AG04450 (cell line): Measurements from ENCODE around the gene PRR16. TPM values are rescaled to one million over a fixed set of nuclear protein-coding genes. Genes with fewer than 3 reads are reported as not detected.

ENCODE experiments used
- CTCF ChIA-PET: fragments of 300-600, 350-600 bp; formaldehyde crosslinking; extraction: SDS; loops from one replicate; lab custom pipeline; 2022; ENCODE audit warnings: antibody characterized with exemption, inconsistent platforms; lab: Charles Lee
- POLR2A ChIA-PET: fragments of 350-600 bp; formaldehyde crosslinking; extraction: SDS; loops from one replicate; lab custom pipeline; 2021; ENCODE audit warnings: antibody characterized with exemption, inconsistent platforms; lab: Yijun Ruan, JAX
- DNase-seq: peaks from one replicate; pipeline ENCODE4 v3.0.0-alpha.2; 2011; ENCODE audit warnings: low read depth, low spot score
- H3K27ac ChIP-seq: one replicate; pipeline ENCODE4 v1.5.1; 2012; ENCODE audit warnings: low read depth, low read length, control low read depth
- H3K27me3 ChIP-seq: one replicate; pipeline ENCODE4 v1.6.0; 2012; ENCODE audit warnings: low read length; ENCODE audit not compliant: control insufficient read depth, insufficient read depth
- H3K4me3 ChIP-seq: 2 replicates; pipeline ENCODE4 v1.5.1; 2011; ENCODE audit warnings: mild to moderate bottlenecking, low read depth, low read length, control low read depth
- H3K9me3 ChIP-seq: 2 replicates; pipeline ENCODE4 v1.5.1; 2012; ENCODE audit warnings: low read length; ENCODE audit not compliant: control insufficient read depth, insufficient read depth
- polyA plus RNA-seq: library from polyadenylated mRNA; depleted of rRNA; stranded (reverse); fragments of >200 nt; gene quantifications from 2 replicates; pipeline ENCODE4 v1.2.3, GENCODE V29; 2011
- TF ChIP-seq, protein P1 (sequence below): IDR thresholded peaks from 2 replicates; pipeline ENCODE4 v1.5.1; 2011; ENCODE audit warnings: low read depth, low read length, control low read depth, inconsistent platforms

PRR16 gene
- polyA plus RNA-seq, 1 experiment, result 26.8 TPM

DNA sequence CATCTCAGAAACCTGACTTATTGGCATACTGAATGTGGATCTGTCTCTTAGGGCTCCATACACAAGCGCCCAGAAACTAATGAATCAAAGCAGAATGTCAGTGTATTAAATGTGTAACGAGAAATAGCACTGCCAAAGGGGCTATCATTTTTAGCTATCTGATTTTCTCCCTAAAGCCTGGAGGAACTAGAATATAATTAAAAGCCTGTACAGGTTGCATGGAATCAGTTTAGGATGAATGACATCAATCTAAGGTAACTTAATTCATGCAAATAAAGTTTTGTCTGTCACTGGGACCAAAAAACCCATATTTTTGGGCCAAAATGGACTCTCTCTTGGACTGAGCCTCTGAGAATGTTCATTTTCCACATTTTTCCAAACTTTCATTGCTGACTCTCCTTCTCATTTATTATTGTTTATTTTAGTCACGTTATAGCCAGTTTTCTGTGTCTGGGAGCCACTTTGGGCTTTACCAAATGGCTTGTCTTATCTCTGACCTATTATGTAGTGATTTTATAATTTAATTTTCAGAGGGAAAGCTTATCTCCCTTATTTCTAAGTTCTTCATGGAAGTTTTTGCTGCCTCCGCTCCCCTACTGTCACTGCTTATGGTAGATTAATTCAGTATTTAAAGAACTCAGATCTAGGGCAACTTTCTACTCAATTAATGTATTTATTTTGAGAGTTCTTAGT is 47.0 kb downstream of the PRR16 start:
- Histone ChIP-seq H3K27ac (no peak overlapping the region), H3K9me3 (no peaks in the 10 kb centered on the region), H3K4me3 (no peak overlapping the region), H3K27me3 (no peaks in the 10 kb centered on the region)
- TF ChIP-seq, protein P1, sequence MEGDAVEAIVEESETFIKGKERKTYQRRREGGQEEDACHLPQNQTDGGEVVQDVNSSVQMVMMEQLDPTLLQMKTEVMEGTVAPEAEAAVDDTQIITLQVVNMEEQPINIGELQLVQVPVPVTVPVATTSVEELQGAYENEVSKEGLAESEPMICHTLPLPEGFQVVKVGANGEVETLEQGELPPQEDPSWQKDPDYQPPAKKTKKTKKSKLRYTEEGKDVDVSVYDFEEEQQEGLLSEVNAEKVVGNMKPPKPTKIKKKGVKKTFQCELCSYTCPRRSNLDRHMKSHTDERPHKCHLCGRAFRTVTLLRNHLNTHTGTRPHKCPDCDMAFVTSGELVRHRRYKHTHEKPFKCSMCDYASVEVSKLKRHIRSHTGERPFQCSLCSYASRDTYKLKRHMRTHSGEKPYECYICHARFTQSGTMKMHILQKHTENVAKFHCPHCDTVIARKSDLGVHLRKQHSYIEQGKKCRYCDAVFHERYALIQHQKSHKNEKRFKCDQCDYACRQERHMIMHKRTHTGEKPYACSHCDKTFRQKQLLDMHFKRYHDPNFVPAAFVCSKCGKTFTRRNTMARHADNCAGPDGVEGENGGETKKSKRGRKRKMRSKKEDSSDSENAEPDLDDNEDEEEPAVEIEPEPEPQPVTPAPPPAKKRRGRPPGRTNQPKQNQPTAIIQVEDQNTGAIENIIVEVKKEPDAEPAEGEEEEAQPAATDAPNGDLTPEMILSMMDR, result no peak
- CTCF ChIA-PET, result no interaction called here
- DNase-seq, result no peak
- POLR2A ChIA-PET, result no interaction called here

DNA sequence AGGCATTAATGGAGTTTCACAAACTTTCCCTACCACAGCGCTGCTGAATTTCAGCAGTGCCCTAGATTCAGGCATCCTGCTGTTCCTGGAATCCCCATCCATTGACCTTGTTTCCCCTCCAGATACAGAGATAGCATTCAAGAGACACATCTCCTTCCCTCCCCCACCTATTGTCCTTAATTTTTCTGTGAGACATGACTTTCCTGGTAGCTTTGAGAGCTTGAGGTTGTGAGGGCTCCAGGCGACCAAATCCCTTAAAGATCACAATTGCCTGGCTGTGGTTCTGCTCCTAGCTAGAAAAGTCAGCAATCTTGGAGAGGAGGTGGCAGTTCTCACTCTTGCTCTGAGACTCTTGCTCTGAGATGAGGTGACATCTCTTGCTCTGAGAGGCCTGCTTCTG is 48.0 kb downstream of the PRR16 start:
- POLR2A ChIA-PET, result no interaction called here

DNA sequence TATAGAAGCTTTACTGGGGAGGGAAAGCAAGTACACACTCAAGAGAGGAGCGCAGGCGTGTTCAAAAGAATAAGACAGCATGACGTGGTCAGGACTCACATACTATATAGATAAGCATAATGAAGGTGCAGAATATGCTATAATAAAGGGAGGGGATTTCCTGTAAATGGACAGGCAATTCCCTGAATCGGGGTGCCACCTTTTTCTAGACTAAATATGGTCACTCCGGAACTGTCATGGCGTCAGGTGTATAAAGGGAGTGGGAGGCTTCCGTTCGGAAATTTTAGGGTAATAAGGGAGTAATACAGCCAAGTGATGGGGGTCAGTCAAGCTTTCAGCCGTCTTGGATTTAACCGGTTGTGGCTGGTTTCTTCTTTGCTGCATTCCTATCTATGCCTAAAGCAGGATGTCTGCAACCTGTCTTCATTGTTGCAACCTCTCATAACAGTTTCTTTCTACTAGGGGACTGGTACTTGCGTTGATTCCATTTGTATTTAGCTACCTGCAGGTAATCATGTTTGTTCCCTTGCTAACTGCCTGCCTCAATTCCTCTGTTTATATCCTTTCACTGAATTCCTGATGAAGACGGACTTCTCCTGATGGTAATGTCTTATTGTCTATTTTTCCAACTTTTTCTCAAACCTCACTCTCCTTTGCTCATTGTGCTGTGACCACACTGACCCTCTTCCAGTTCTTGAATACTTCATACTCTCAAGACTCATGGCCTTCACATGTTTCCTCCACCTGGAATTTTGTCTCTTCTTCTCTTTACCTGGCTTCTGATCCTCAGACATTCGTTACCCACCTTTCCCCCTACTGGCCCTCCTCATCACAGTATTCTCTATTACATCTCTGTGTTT is 48.9 kb downstream of the PRR16 start:
- CTCF ChIA-PET, result no interaction called here

More for the DNA sequence above, 48.0 kb downstream of the PRR16 start:
- TF ChIP-seq, protein P1, result no peak
- CTCF ChIA-PET, result no interaction called here
- Histone ChIP-seq H3K27ac (no peak overlapping the region), H3K4me3 (no peak overlapping the region), H3K27me3 (no peaks in the 10 kb centered on the region), H3K9me3 (no peaks in the 10 kb centered on the region)
- no peak for DNase-seq

DNA sequence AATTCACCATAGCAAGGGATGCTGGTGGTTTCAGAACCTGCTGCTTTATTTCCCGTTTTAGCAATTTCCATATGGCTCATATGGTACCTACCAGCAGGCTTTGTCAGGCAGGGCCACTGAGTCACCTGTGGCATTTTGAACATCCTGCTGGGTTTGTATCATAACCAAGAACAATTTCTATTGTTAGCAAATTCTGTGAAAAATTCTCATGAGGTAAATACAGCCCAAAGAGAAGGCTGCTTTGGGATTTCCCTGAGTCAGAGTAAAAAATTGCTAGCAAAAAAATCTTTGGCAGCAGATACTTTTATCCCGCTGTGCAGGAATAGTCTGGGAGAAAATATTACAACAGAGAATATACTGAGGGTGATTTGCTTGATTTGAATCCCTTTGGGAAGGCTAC is 52.7 kb downstream of the PRR16 start:
- TF ChIP-seq, protein P1, result no peak
- DNase-seq, result no peak
- Histone ChIP-seq H3K9me3 (no peaks in the 10 kb centered on the region), H3K27ac (peak overlapping the region; percentile 62), H3K4me3 (no peak overlapping the region), H3K27me3 (no peaks in the 10 kb centered on the region)
- CTCF ChIA-PET, result no interaction called here
- POLR2A ChIA-PET, result no interaction called here

More for the DNA sequence above, 48.9 kb downstream of the PRR16 start:
- Histone ChIP-seq H3K27me3 (no peaks in the 10 kb centered on the region), H3K27ac (no peak overlapping the region), H3K9me3 (no peaks in the 10 kb centered on the region), H3K4me3 (no peak overlapping the region)
- DNase-seq, result no peak
- TF ChIP-seq, protein P1, result no peak
- POLR2A ChIA-PET, result no interaction called here
